Suprapubic skin (tissue), 4 donors: ENCODE results near the gene ARMC2. TPM values are rescaled to one million over a fixed set of nuclear protein-coding genes. Genes with fewer than 3 reads are reported as not detected.

ENCODE experiments used
- DNase-seq, 2 donors: peaks; one replicate each; pipeline ENCODE4 v3.0.0-alpha.2; 2019; ENCODE audit warnings: low spot score in 2 of 2
- H3K27ac ChIP-seq: fragments of 200-600 bp; sonication (generic); one replicate; pipeline ENCODE4 v1.5.1; 2019
- H3K27me3 ChIP-seq: fragments of 200-600 bp; sonication (generic); one replicate; pipeline ENCODE4 v1.5.1; 2019
- H3K36me3 ChIP-seq: fragments of 200-600 bp; sonication (generic); one replicate; pipeline ENCODE4 v1.5.1; 2019
- H3K4me1 ChIP-seq: fragments of 200-600 bp; sonication (generic); one replicate; pipeline ENCODE4 v1.5.1; 2019
- H3K4me3 ChIP-seq: fragments of 200-600 bp; sonication (generic); one replicate; pipeline ENCODE4 v1.5.1; 2019; ENCODE audit warnings: mild to moderate bottlenecking
- H3K9me3 ChIP-seq: fragments of 200-600 bp; sonication (generic); one replicate; pipeline ENCODE4 v1.5.1; 2019
- CTCF ChIP-seq, 2 donors: fragments of 200-600 bp in 1 of 2; fragments of 450-650 bp in 1 of 2; sonication (generic) in 1 of 2; IDR thresholded peaks; one replicate each; pipeline ENCODE4 v1.5.1; 2016 to 2019; ENCODE audit warnings: antibody characterized with exemption in 2 of 2, mild to moderate bottlenecking in 1 of 2, moderate library complexity in 1 of 2
- EP300 ChIP-seq: sonication (generic); formaldehyde crosslinking; IDR thresholded peaks from one replicate; pipeline ENCODE4 v1.6.1; 2017; ENCODE audit warnings: antibody characterized with exemption
- POLR2A ChIP-seq, 2 donors: fragments of 450-650 bp; IDR thresholded peaks; one replicate each; pipeline ENCODE4 v1.6.1; 2017; ENCODE audit warnings: antibody characterized with exemption in 2 of 2, mild to moderate bottlenecking in 2 of 2, moderate library complexity in 2 of 2
- POLR2AphosphoS5 ChIP-seq, 3 donors: sonication (generic); formaldehyde crosslinking; IDR thresholded peaks; one replicate each; pipeline ENCODE4 v1.6.1; 2017; ENCODE audit warnings: antibody characterized with exemption in 3 of 3
- WGBS: methylation state at CpG from one replicate; pipeline ENCODE4 v1.1.5; 2018; 5-methylcytosine and 5-hydroxymethylcytosine counted together
- total RNA-seq, 4 donors: library from RNA; depleted of rRNA; stranded (reverse); fragments of >200 nt; gene quantifications; one replicate each; pipeline ENCODE4 v1.1.0, GENCODE V29; 2016

The ARMC2 gene
- total RNA-seq, 4 donors from 2014 or later: 1.9 to 9.5 (median 3.6) TPM

GRCh38 chr6:108822401-108822800 lies 25.8 kb upstream of the ARMC2 start:
- peaks cover 5% of the 10 kb centered on the region for H3K9me3 ChIP-seq
- 88% methylated on average over 4 of the region's 4 CpGs for WGBS
- H3K27me3 ChIP-seq: no peaks in the 10 kb centered on the region
- no peak overlapping the region for H3K4me3 ChIP-seq
- no peaks in the 10 kb centered on the region for H3K36me3 ChIP-seq
- TF ChIP-seq EP300 (no peak), POLR2A (IDR thresholded peaks at IDR 0.05) (no peak), POLR2AphosphoS5 (IDR thresholded peaks at IDR 0.05) (no peak), CTCF (IDR thresholded peaks at IDR 0.05) (no peak)
- H3K27ac ChIP-seq: no peak overlapping the region
- H3K4me1 ChIP-seq: no peaks in the 10 kb centered on the region
- DNase-seq: no peak

GRCh38 chr6:108825326-108825725 lies 22.9 kb upstream of the ARMC2 start:
- TF ChIP-seq CTCF (IDR thresholded peaks at IDR 0.05) (no peak), POLR2A (IDR thresholded peaks at IDR 0.05) (no peak), EP300 (no peak), POLR2AphosphoS5 (IDR thresholded peaks at IDR 0.05) (no peak)
- WGBS: 96% methylated on average over 2 of the region's 2 CpGs
- peaks cover 5% of the 10 kb centered on the region for H3K9me3 ChIP-seq
- H3K4me3 ChIP-seq: no peak overlapping the region
- no peaks in the 10 kb centered on the region for H3K27me3 ChIP-seq
- no peak overlapping the region for H3K27ac ChIP-seq
- DNase-seq: no peak
- no peaks in the 10 kb centered on the region for H3K36me3 ChIP-seq
- H3K4me1 ChIP-seq: no peaks in the 10 kb centered on the region

GRCh38 chr6:108831104-108831503 lies 17.1 kb upstream of the ARMC2 start:
- Histone ChIP-seq H3K27ac (no peak overlapping the region), H3K9me3 (no peaks in the 10 kb centered on the region), H3K4me1 (peaks cover 7% of the 10 kb centered on the region), H3K36me3 (no peaks in the 10 kb centered on the region), H3K4me3 (no peak overlapping the region), H3K27me3 (no peaks in the 10 kb centered on the region)
- TF ChIP-seq EP300: no peak
- TF ChIP-seq CTCF (IDR thresholded peaks at IDR 0.05): no peak
- TF ChIP-seq POLR2AphosphoS5 (IDR thresholded peaks at IDR 0.05): no peak
- TF ChIP-seq POLR2A (IDR thresholded peaks at IDR 0.05): no peak
- no peak for DNase-seq
- WGBS: 45% methylated on average over 5 of the region's 5 CpGs

GRCh38 chr6:108832738-108833137 lies 15.5 kb upstream of the ARMC2 start:
- Histone ChIP-seq H3K36me3 (no peaks in the 10 kb centered on the region), H3K27me3 (no peaks in the 10 kb centered on the region), H3K27ac (no peak overlapping the region), H3K9me3 (no peaks in the 10 kb centered on the region), H3K4me1 (peaks cover 7% of the 10 kb centered on the region), H3K4me3 (no peak overlapping the region)
- DNase-seq: no peak
- no peak for TF ChIP-seq POLR2A (IDR thresholded peaks at IDR 0.05)
- no peak for TF ChIP-seq POLR2AphosphoS5 (IDR thresholded peaks at IDR 0.05)
- TF ChIP-seq CTCF (IDR thresholded peaks at IDR 0.05): no peak
- no peak for TF ChIP-seq EP300
- WGBS: 92% methylated on average over 8 of the region's 8 CpGs

GRCh38 chr6:108835218-108835850 lies 12.9 kb upstream of the ARMC2 start:
- H3K4me3 ChIP-seq: no peak overlapping the region
- WGBS: 43% methylated on average over 4 of the region's 4 CpGs
- H3K36me3 ChIP-seq: no peaks in the 10 kb centered on the region
- peaks cover 7% of the 10 kb centered on the region for H3K4me1 ChIP-seq
- no peak for TF ChIP-seq EP300
- no peak for TF ChIP-seq POLR2A (IDR thresholded peaks at IDR 0.05)
- TF ChIP-seq POLR2AphosphoS5 (IDR thresholded peaks at IDR 0.05): peak in 1 of 3 donors; percentile 37
- peak; percentile 88 to 94 for TF ChIP-seq CTCF (IDR thresholded peaks at IDR 0.05)
- H3K27ac ChIP-seq: no peak overlapping the region
- no peaks in the 10 kb centered on the region for H3K27me3 ChIP-seq
- DNase-seq: peak; percentile 93
- no peaks in the 10 kb centered on the region for H3K9me3 ChIP-seq
